HG03457 (cell line): ENCODE results near the gene FAM13A.
"Not testable (repeated sequence)": the region's sequence is repeated elsewhere in the genome, so short reads cannot be mapped to it uniquely, and the experiment has no call there.

Source experiments
- ATAC-seq: cut with Tn5 transposase; IDR thresholded peaks from one replicate; pipeline ENCODE4 v1.9.1; 2021; ENCODE audit warnings: moderate number of reproducible peaks; ENCODE audit not compliant: unreplicated experiment

FAM13A gene

DNA sequence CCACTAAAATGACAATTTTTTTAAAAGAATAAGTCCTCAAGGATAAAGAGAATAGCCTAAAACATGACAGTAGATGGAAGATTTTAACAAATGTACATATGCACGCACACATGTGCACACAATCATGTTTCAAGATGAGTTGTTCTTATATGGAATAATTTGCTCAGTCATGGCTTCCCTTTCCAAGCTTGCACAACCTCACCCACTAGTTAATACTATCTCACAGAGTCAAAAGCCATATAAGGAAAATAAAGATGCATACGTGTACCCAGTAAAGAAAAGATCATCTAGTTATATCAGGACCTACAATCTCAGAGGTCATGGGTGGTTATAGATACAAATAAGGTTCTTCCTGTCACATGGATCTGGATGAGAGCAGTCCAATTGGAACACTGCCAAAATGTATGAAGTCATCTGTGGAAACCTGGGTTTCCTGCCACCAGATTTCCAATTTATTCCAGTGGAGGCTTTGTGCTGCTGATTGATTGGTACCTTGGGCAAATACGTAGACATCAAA is 56.1 kb downstream of the FAM13A start:
- ATAC-seq = no peak

DNA sequence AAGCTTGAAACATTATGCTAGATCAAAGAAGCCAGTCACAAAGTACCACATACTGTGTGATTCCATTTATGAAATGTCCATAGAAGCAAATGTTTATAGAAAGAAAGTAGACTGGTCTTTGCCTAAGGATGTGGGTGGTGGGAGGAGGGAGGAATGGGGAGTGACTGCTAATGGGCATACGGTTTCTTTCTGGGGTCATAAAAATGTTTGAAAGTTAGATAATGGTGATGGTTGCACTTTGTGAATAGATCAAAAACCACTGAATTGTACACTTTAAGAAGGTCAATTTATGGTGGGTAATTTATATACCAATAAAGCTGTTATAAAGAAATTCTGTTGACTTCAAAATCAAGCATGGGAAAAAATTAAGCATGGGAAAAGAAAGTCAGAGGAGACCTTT is 56.6 kb downstream of the FAM13A start:
- no peak for ATAC-seq

DNA sequence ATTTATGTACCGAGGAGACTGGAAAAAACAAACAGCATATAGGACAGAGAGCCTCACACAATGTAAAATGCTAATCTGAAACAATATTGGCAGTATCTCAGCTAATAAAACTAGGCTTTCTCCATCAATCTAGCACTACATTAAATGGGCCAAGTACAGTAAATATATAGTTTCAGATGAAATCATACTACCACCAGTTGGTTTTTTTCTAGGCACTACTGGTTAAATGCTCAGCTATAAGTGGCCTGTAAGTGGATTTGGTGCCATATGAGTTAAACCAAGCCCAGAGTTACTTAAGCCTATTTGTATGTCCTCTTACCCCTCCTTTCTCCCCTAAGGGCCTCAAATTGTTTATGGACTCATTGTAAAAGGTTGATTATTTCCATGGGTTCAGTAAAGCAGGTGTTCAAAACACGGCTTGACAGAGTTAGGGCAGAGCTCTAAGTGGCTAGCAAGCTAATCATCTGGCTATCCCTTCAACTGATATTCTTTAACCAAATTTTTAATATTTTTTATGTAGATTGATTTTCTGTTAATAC is 57.5 kb downstream of the FAM13A start:
- no peak for ATAC-seq

DNA sequence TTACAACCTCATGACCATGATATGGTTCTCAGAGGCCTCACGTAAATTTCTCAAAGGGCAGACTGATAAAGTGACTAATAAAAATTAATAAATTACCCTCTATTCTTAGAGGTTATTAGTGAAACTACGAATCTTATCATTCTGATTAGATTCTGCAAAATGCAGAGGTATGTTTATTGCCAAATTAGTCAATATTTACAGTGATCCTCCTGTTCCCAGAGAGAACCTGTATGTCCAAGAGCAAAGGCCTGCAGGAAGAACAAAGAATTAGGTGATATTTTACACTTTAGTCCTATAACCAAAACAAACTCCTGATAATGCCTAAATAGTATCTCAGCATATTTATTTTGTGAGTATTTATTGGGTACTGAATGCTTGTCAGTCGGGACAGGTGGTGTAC is 58.1 kb downstream of the FAM13A start:
- no peak for ATAC-seq

DNA sequence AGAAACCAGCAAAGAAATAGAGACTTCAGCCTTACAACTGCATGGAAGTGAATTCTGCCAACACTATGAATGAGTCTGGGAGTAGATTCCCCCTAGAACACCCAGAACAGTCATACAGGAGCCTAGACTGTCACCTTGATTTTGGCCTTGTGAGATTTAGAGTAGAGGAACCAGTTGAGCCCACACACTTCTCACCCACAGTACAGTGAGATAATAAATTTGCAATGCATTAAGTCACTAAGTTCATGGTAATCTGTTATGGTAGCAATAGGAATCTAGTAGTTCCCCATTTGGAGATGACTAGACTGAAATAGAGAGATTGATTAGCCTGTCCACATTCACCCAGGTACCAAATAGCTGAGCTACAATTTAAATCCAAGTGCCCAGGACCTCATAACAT is 59.0 kb downstream of the FAM13A start:
- ATAC-seq = no peak

DNA sequence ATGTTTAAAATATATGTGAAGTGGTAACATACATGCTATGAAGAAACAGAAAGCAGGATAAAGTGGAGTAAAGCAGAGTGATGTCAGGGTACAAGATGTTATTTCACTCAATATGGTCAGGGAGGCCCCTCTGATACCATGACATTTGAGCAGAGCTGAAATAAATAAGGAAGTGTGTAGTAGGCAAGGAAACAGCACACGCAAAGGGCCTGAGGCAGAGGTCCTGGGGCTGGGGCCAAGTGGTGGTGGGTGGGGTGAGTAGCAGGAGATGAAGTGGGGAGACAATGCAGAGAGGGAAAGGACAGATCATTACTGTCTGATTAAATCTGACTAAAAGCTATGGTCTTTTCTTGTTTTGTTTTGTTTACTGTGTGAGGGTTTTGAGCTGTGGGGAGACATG is 61.1 kb downstream of the FAM13A start:
- no peak for ATAC-seq

DNA sequence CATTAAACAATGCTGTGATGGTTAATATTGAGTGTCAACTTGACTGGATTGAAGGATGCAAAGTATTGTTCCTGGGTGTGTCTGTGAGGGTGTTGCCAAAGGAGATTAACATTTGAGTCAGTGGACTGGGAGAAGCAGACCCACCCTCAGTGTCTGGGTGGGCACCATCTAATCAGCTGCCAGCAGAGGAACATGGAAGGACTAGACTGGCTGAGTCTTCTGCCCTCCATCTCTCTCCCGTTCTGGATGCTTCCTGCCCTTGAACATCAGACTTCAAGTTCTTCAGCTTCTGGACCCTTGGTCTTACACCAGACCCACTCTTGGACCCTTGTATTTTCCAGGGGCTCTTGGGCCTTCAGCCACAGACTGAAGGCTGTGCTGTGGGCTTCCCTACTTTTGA is 61.7 kb downstream of the FAM13A start:
- ATAC-seq = not testable (repeated sequence)

DNA sequence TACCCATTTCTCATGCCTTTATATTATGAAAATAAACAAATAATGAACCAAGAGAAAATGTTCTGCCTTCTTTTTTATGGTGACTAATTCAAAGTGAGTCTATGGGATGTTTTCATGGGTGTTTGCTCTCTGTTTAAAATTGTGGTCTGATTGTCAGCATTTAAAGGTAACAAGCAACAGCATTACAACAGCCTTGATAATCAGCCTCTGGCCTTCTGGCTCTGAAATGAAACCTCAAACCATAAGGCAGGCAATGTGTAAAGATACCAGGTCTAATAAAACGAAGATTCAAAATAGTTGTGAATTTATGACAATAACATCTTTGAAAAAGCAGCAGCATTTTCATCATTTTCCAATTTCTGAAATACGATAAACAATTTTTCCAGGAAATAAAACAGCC is 63.7 kb downstream of the FAM13A start:
- no peak for ATAC-seq

DNA sequence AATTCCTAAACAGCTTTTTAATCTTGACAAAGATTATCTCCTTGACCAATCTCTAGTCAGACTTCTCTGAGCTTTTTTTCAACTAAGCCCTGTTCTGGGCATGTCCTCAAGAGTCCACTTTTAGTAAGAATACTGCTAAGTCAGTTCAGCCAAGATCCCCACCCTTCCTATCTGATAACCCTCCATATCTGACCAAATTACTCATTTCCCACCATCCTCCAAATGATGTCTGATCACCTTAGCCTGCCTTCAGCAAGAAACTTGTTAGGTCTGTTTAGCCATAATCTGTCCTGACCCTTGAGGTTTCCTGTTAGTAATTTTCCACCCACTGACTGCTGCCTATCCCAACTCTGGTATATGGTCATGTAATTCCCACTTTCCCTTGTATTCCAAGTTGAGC is 65.2 kb downstream of the FAM13A start:
- ATAC-seq = no peak

DNA sequence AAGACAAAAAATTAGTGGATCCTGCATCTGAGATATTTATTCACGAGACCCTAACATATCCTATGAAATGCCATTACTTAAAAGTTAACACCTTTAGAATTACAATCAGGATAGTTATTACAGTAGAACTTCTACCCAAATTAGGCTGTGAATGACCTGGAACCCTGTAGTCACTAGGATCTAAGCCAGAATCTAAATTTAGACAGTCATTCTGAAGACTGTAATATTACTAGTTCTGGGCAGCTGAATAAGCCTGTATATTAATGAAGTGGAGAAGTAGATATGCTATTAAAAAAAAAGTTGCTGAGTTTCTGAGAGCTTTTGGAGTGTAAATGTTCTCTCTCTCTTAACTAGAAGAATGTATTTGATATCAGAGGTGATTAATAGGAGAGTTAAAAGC is 67.0 kb downstream of the FAM13A start:
- ATAC-seq = no peak

DNA sequence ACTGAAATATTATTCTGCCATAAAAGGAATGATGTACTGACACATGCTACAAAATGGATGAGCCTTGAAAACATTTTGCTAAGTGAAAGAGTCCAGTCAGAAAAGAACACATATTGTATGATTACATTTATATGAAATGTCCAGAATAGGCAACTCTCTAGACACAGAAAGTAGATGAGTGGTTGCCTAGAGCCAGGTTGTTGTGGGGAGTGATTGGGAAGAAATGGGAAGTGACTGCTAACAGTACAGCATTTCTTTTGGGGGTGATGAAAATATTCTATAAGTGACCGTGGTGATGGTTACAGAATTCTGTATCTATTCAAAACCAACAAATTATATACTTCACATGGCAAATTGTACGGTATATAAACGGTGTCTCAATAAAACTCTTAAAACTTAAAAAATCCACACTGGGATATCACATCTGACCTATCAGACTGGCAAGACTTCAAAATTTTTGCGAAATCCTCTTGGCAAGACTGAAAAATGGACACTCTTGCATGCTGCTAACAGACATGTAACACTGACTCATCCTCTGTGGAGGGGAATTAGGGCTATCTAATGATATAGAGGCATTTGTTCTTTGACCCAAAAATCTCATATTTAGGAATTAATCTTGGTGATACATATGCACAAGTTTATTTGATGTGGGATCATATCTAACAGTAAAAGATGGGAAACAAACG is 71.8 kb downstream of the FAM13A start:
- no peak for ATAC-seq

DNA sequence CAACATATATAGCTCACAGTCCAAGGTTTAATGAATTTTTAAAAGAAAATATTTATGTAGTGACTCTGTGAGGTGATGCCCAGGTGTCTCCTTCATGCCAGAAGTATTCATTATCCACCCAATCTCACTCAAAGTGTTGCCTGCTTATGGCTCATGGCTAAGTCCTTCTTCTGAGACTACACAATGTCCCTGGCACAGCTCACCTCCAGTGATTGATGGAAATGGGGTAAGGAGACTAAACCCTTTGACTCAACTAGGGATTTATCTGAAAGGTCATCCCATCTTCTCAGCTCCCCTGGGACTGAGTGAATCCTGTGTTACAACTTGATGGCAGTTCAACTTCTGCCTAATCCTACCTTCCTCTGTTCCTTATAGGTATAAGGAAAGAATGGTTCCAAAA is 74.2 kb downstream of the FAM13A start:
- ATAC-seq = no peak

DNA sequence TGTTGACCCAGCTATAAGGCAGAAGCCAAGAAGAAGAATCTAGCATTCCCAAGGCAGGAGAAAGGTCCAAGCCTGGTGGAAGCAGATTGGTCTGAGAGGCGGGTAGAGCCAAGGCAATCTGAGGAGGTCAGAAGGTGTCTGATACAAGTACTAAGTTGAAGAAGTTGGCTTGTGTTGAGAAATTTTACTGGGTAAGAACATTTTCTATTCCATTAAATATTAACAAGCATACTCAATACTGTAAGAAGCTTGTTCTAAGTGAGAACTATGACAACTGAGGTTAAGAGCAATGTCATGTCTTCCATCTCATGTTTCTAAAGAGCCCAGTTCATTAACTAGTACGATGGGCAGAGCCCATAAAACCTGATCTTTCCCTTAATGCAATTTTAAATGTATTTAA is 75.0 kb downstream of the FAM13A start:
- ATAC-seq = peak; percentile 79

DNA sequence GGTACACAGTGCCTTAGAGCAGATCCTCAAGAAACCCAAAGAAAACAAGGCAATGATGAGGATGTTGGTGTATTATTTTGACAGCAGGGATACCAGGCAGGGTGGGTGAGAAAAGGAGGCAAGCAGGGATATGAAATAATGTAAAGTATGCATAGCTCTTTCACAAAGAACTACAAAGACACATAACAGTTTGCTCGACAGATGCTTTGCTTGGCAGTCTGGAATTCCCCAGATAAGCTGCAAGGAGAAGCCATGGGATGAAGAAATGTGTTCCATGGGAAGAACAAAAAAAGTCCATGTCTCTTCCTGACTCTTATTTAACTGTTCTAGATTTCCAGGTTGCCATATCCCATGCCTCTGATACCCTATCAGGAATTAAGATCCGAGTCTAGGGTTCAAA is 75.4 kb downstream of the FAM13A start:
- no peak for ATAC-seq

DNA sequence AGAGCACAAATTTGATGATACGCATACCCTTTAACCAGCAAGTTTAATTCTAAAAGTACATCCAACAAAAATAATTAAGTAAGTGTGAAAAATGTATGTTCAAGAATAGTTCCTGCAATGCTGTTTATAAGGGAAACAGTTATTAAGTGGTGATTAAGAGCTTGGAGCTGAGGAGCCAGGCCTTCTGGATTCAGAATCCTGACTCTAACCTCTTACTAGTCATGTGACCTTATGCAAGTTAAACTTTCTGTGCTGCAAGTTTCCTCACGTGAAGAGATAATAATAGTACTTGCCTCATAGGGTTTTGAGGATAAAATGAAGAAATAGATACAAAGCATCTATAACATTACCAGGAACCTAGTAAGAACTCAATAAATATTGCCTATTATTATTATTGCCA is 77.7 kb downstream of the FAM13A start:
- ATAC-seq = no peak

DNA sequence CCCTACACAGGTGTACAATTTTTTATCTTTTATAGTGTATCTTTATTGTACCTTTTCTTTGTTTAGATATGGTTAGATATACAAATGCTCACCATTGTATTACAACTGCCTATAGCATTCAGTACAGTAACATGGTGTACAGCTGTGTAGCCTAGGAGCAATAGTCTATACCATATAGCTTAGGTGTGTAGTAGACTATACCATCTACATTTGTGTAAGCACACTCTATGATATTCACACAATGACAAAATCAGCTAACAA is 80.3 kb downstream of the FAM13A start:
- ATAC-seq = no peak

DNA sequence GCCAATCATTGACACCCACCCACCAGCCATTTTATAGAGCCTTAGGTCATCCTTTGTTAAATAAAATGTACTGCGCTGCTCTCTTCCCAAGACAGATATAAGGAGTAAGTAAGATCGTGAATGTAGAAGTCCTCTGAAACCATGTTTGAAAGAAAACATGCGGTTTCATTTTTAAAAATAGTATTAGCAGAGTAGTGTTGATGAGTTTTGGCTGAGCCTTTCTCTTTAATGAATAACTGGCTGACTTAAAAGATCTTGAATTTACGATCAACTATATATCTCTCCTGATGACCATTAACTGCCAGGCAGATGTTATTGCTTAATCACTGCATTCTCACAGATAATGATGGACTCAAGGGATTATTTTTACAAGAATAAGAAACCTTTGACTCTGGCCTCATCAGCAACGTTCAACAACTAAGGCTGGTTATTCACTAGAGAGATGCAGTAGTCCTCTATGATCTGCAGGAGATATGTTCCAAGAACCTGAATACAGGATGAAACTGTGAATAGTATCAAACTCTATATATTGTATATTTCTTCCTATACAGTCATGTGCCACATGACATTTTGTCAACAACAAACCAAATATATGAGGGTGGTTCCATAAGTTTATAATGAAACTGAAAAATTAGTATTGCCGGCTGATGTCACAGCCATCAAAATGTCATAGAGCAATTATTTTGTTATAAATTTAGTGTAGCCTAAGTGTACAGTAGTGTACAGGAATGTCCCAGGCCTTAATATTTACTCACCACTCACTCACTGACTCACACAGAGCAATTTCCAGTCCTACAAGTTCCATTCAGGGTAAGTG is 80.8 kb downstream of the FAM13A start:
- no peak for ATAC-seq

DNA sequence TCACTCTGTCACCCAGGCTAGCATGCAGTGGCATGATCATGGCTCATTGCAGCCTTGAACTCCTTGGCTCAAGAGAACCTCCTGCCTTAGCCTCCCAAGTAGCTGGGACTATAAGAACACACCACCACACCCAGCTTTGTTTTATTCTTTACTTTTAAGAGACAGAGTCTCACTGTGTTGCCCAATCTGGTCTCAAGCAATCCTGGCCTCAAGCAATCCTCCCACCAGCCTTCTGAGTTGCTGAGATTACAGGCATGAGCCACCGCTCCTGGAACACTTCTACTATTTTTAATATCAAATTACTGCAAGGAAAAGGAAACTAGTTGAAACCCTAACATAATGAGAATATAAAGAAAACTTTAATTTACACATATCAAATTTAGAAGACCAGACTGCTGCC is 85.4 kb downstream of the FAM13A start:
- no peak for ATAC-seq

DNA sequence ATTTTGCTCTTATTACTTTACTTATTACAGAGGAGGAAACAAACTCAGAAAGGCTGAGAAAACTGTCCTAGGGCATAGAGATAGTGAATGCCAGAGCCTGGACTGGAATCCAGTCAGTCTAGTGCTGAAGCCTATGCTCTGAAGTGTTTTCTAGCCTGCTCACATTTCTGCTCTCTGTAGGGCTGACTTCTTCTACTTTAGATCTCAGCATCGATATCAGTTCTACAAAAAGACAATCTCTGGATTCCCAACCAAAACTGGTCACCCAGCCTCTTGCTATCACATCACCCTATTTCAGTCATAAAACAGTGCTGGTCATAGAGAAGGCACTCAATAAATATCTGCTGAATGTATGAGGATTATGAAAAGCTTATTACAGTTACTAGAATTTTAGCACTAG is 87.2 kb downstream of the FAM13A start:
- ATAC-seq = no peak

DNA sequence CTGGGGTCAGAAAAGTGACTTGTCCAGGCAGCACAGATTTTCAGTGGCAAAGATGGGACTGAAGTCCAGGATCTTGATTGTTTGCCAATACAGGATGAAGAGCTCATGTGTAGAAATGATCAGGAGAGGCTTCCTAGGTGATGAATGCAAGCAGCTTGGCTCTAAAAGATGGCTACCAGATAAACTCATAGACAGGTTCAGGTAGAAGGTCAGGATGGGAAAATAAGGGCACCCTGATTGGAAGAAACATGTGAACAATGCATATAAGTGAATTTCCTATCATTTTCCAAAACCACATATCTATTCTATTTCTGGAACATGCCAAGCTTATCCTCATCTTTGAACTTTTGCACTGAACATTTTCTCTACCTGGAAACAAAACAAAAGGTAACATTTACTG is 87.7 kb downstream of the FAM13A start:
- ATAC-seq = no peak

DNA sequence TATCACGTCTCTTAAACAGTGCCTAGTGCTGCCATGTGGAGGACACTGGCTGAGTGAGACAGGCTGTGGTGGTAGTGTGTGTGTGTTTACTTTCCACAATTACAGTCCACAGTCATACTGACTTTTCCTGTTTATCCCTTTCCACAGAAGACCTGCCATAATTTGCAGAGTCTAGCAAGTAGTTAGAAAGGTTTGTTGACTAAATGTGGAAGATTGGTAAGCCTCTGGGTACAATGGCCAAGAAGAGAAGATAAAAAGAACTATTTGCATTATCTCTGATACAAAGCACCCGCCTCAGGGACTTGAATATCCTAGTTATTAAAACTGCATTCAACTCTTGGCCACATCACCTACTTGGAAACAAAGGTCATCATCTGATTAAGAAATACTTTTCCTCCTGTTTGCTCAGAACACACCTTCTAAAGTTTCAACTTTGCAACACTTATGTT is 89.1 kb downstream of the FAM13A start:
- ATAC-seq = no peak

DNA sequence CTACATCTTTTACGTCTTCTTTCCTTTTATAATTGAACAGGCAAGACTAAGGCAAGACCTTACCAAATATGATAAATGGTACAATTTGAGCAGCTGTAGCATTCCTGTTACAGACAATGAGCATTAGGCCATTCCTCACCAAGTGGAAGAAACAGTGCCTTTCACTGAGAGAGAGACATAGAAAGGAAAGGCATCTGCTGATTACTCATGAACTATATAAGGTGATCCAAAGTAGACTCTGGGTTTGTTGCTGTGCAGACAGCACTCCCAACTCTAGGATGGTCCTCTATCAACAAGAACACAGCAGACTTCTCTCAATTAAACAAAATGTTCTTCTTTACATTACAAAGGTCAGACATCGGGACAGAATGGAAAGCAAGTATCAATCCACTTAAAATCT is 91.9 kb downstream of the FAM13A start:
- no peak for ATAC-seq
